HS-5 (cell line): ENCODE results near the gene NCOA5.
"Not testable (repeated sequence)": the region's sequence is repeated elsewhere in the genome, so short reads cannot be mapped to it uniquely, and the experiment has no call there.

Experiments
- DNase-seq: peaks from one replicate; pipeline ENCODE4 v3.0.0-alpha.2; 2012; ENCODE audit warnings: low read depth

NCOA5 gene

GRCh38 chr20:46120136-46120535 lies 30.4 kb upstream of the NCOA5 start:
- no peak for DNase-seq

GRCh38 chr20:46119547-46119946 lies 29.8 kb upstream of the NCOA5 start:
- no peak for DNase-seq

- DNase-seq = no peak
Observed at GRCh38 chr20:46119028-46119546, 29.3 kb upstream of the NCOA5 start.

GRCh38 chr20:46118481-46119020 lies 28.8 kb upstream of the NCOA5 start:
- no peak for DNase-seq

- peak; percentile 71 for DNase-seq
Observed at GRCh38 chr20:46117704-46118467, 28.1 kb upstream of the NCOA5 start, which contains the start of gene CD40. CD40 (plus strand) TSS chr20:46118314; CDS start chr20:46118344, 30 bp downstream.

- DNase-seq = no peak
Observed at GRCh38 chr20:46114449-46114848, 24.7 kb upstream of the NCOA5 start.

- DNase-seq = no peak
Observed at GRCh38 chr20:46113113-46113470, 23.3 kb upstream of the NCOA5 start.

GRCh38 chr20:46112430-46113112 lies 22.8 kb upstream of the NCOA5 start:
- no peak for DNase-seq

- no peak for DNase-seq
Observed at GRCh38 chr20:46111836-46112212, 22.1 kb upstream of the NCOA5 start.

- DNase-seq = no peak
Observed at GRCh38 chr20:46111028-46111835, 21.5 kb upstream of the NCOA5 start.

- no peak for DNase-seq
Observed at GRCh38 chr20:46108976-46109375, 19.2 kb upstream of the NCOA5 start.

GRCh38 chr20:46108435-46108841 lies 18.7 kb upstream of the NCOA5 start:
- DNase-seq = no peak

GRCh38 chr20:46107061-46107460 lies 17.3 kb upstream of the NCOA5 start:
- no peak for DNase-seq

- no peak for DNase-seq
Observed at GRCh38 chr20:46104262-46104661, 14.5 kb upstream of the NCOA5 start.

GRCh38 chr20:46102940-46103339 lies 13.2 kb upstream of the NCOA5 start:
- no peak for DNase-seq

GRCh38 chr20:46101957-46102356 lies 12.2 kb upstream of the NCOA5 start:
- DNase-seq = no peak

GRCh38 chr20:46100988-46101387 lies 11.2 kb upstream of the NCOA5 start:
- no peak for DNase-seq

GRCh38 chr20:46100444-46100843 lies 10.7 kb upstream of the NCOA5 start:
- not testable (repeated sequence) for DNase-seq

GRCh38 chr20:46099491-46100287 lies 9.9 kb upstream of the NCOA5 start:
- DNase-seq = no peak

- DNase-seq = no peak
Observed at GRCh38 chr20:46093531-46093930, 3.8 kb upstream of the NCOA5 start.
